Heart right ventricle (tissue), 16 donors: ENCODE results near the gene C2orf72. TPM values are rescaled to one million over a fixed set of nuclear protein-coding genes. Genes with fewer than 3 reads are reported as not detected.

ENCODE experiments used
- ATAC-seq, 8 donors: fragments of 200-7000 bp; cut with Tn5 transposase; one replicate each; pipeline ENCODE4 v1.9.1; 2020; ENCODE audit warnings: mild to moderate bottlenecking in 8 of 8, moderate library complexity in 8 of 8, moderate number of reproducible peaks in 1 of 8
- DNase-seq, 2 donors: peaks; one replicate each; pipeline ENCODE4 v3.0.0-alpha.2; 2020
- H3K27ac ChIP-seq, 10 donors: fragments of 200-600 bp; sonication (generic) in 2 of 10; one replicate each; pipeline versions ENCODE4 v1.5.0 to v1.8.0; 2020 to 2022; ENCODE audit warnings: mild to moderate bottlenecking in 3 of 10
- H3K27me3 ChIP-seq, 7 donors: fragments of 200-600 bp; one replicate each; pipeline ENCODE4 v1.8.0; 2021 to 2022; ENCODE audit warnings: mild to moderate bottlenecking in 2 of 7
- H3K36me3 ChIP-seq, 9 donors: fragments of 200-600 bp; sonication (generic) in 1 of 9; one replicate each; pipeline versions ENCODE4 v1.5.0 to v1.8.0; 2020 to 2022; ENCODE audit warnings: mild to moderate bottlenecking in 2 of 9
- H3K4me1 ChIP-seq, 9 donors: fragments of 200-600 bp; sonication (generic) in 1 of 9; one replicate each; pipeline versions ENCODE4 v1.5.0 to v1.8.0; 2020 to 2022; ENCODE audit warnings: mild to moderate bottlenecking in 4 of 9
- H3K4me3 ChIP-seq, 10 donors: fragments of 200-600 bp; sonication (generic) in 2 of 10; one replicate each; pipeline versions ENCODE4 v1.5.0 to v1.8.0; 2020 to 2022; ENCODE audit warnings: mild to moderate bottlenecking in 7 of 10, moderate library complexity in 2 of 10
- H3K9me3 ChIP-seq, 11 donors: fragments of 200-600 bp in 10 of 11; sonication (generic) in 2 of 11; one replicate each; pipeline versions ENCODE4 v1.5.0 to v1.8.0; 2013 to 2022; ENCODE audit warnings: mild to moderate bottlenecking in 2 of 11, control low read depth in 1 of 11, moderate library complexity in 1 of 11
- CTCF ChIP-seq, 9 donors: fragments of 200-600 bp; sonication (generic) in 2 of 9; IDR thresholded peaks; one replicate each; pipeline versions ENCODE4 v1.5.0 to v1.8.0; 2021 to 2022; ENCODE audit warnings: antibody characterized with exemption in 9 of 9, mild to moderate bottlenecking in 5 of 9, moderate library complexity in 1 of 9
- WGBS, 2 donors: extraction: QIAGEN DNeasy Blood & Tissue Kit; methylation state at CpG; one replicate each; pipeline ENCODE4 v1.1.7; 2013; ENCODE audit warnings: inconsistent platforms in 1 of 2; 5-methylcytosine and 5-hydroxymethylcytosine counted together
- intact Hi-C, 10 donors: fragments of 100-400 bp; cut with DNase I; formaldehyde crosslinking; loops; one replicate each; pipeline versions ENCODE4 v1.11.1 to v1.14.2; 2022
- polyA plus RNA-seq, 2 donors: library from polyadenylated mRNA; stranded (reverse); fragments of 200-250 nt; gene quantifications; one replicate each; pipeline ENCODE4 v1.2.3, GENCODE V29; 2013
- total RNA-seq, 10 donors: library from RNA; stranded (reverse); fragmentation: NEBNext Ultra II Directional in 3 of 10; extraction: Animal tissue kit (Norgen Biotek cat#: 25700) in 3 of 10; gene quantifications; one replicate each; pipeline versions ENCODE4 v1.2.1 to v1.2.4, GENCODE V29; 2021 to 2023
- donor health status: Arrhythmogenic right ventricular cardiomyopathy.
- donor health status: ischemic (EF 13 %, LVEDD 7.1; RV severe dilation, severe dysfunction).
- donor health status: healthy with polysubstance abuse.
- donor health status: DM: no; HTN: yes; CAD: no.
- donor health status: DM: no; HTN: no; CAD: no.
- donor health status: ischemic (EF 25% LVEDD 6.9; RV normal size, moderate dysfunction).
- donor health status: ischemic (EF 25% LVEDD 5.7; RV mildly dilated, moderate dysfunction).
- donor health status: healthy.
- donor health status: DM: yes; HTN: yes; CAD: no.
- donor health status: Ischemic cardiomyopathy.
- donor health status: ischemic (EF 35%, LVEDD 5.7; RV mildly dilated, moderate dysfunction).
- donor health status: nonischemic (EF 11% LVEDD 7.7; RV severe dilation, severe dysfunction).
- donor health status: DM: yes; HTN: yes; CAD: no.
- donor health status: PGD.
- donor health status: ischemic (EF 29% LVEDD 5.4; RV normal size, mild dysfunction).
- donor health status: nonischemic (EF 23%, LVEDD 6.1; RV moderate dilation, normal function).

Gene C2orf72
- total and polyA plus RNA-seq, 12 donors, result 0.06 to 0.09 (median 0.07) TPM; not detected in 9

- H3K27me3 ChIP-seq, result peaks cover 0 to 35% (median 3%) of the 10 kb centered on the region in 7 donors
- peaks cover 0 to under 1% (median 0%) of the 10 kb centered on the region in 9 donors for H3K4me1 ChIP-seq
- DNase-seq, result no peak
- no peak overlapping the region for H3K27ac ChIP-seq
- intact Hi-C loops, result loop anchor here in 1 of 10 donors (10.0 kb wide), 1 partner anchor 222 kb away; no protein-coding TSS in a partner anchor
- 83 to 84% methylated on average over 5 of the region's 5 CpGs for WGBS, 2 donors
- H3K9me3 ChIP-seq, result no peaks in the 10 kb centered on the region
- H3K4me3 ChIP-seq, result no peak overlapping the region
- H3K36me3 ChIP-seq, result no peaks in the 10 kb centered on the region
- TF ChIP-seq CTCF (IDR thresholded peaks at IDR 0.05), result no peak
- ATAC-seq, result no peak
Observed at GRCh38 chr2:231046916-231047273, 9.6 kb downstream of the C2orf72 start.

GRCh38 chr2:231047274-231047922 is 10.1 kb downstream of the C2orf72 start:
- WGBS, 2 donors, result 39 to 50% methylated on average over 8 of the region's 8 CpGs
- peaks cover 0 to 30% (median 0%) of the 10 kb centered on the region in 7 donors for H3K27me3 ChIP-seq
- no peaks in the 10 kb centered on the region for H3K9me3 ChIP-seq
- no peak overlapping the region for H3K27ac ChIP-seq
- DNase-seq, result no peak
- ATAC-seq, result no peak
- intact Hi-C loops, result loop anchor here in 1 of 10 donors (10.0 kb wide), 1 partner anchor 223 kb away; no protein-coding TSS in a partner anchor
- no peak overlapping the region for H3K4me3 ChIP-seq
- no peak for TF ChIP-seq CTCF (IDR thresholded peaks at IDR 0.05)
- H3K36me3 ChIP-seq, result no peaks in the 10 kb centered on the region
- peaks cover 0 to 5% (median 3%) of the 10 kb centered on the region in 9 donors for H3K4me1 ChIP-seq

- 66 to 75% methylated on average over 10 of the region's 10 CpGs for WGBS, 2 donors
Observed at GRCh38 chr2:231047923-231048915, 10.9 kb downstream of the C2orf72 start.

More at GRCh38 chr2:231047923-231048915, 10.9 kb downstream of the C2orf72 start:
- TF ChIP-seq CTCF (IDR thresholded peaks at IDR 0.05), result no peak
- Histone ChIP-seq H3K27me3 (peaks cover 0 to 30% (median 0%) of the 10 kb centered on the region in 7 donors), H3K4me1 (peaks cover 0 to 11% (median 6%) of the 10 kb centered on the region in 9 donors), H3K36me3 (no peaks in the 10 kb centered on the region), H3K4me3 (no peak overlapping the region), H3K9me3 (no peaks in the 10 kb centered on the region), H3K27ac (no peak overlapping the region)
- intact Hi-C loops, result loop anchor here in 1 of 10 donors (10.0 kb wide), 1 partner anchor 223 kb away; no protein-coding TSS in a partner anchor
- ATAC-seq (no peak), DNase-seq (no peak)
